H9 (cell line): ENCODE results near the gene KRT40. TPM values are rescaled to one million over a fixed set of nuclear protein-coding genes. Genes with fewer than 3 reads are reported as not detected.

ENCODE experiments used
- DNase-seq: peaks from one replicate; pipeline ENCODE4 v3.0.0-alpha.2; 2017
- H2AFZ ChIP-seq: one replicate; pipeline ENCODE4 v1.6.1; 2013; ENCODE audit warnings: mild to moderate bottlenecking, low read length, control low read depth, moderate library complexity
- H2AK5ac ChIP-seq: 2 replicates; pipeline ENCODE4 v1.6.1; 2013; ENCODE audit warnings: low read length, control low read depth, mixed read lengths; ENCODE audit not compliant: insufficient read length
- H2BK120ac ChIP-seq: one replicate; pipeline ENCODE4 v1.6.1; 2013; ENCODE audit warnings: low read depth, mild to moderate bottlenecking, low read length, control low read depth, inconsistent platforms; ENCODE audit not compliant: poor library complexity, severe bottlenecking
- H2BK12ac ChIP-seq: 2 replicates; pipeline ENCODE4 v1.6.1; 2013; ENCODE audit warnings: low read length, control low read depth, mixed read lengths, low read depth; ENCODE audit not compliant: insufficient read length
- H2BK15ac ChIP-seq: 2 replicates; pipeline ENCODE4 v1.6.1; 2013; ENCODE audit warnings: low read depth, low read length, control low read depth
- H2BK20ac ChIP-seq: one replicate; pipeline ENCODE4 v1.6.1; 2013; ENCODE audit warnings: low read depth, mild to moderate bottlenecking, low read length, control low read depth, inconsistent platforms; ENCODE audit not compliant: poor library complexity, severe bottlenecking
- H2BK5ac ChIP-seq: 2 replicates; pipeline ENCODE4 v1.6.1; 2013; ENCODE audit warnings: low read length, control low read depth, mixed read lengths; ENCODE audit not compliant: insufficient read length
- H3K14ac ChIP-seq: 2 replicates; pipeline ENCODE4 v1.6.1; 2013; ENCODE audit warnings: low read length, control low read depth; ENCODE audit not compliant: insufficient read depth
- H3K18ac ChIP-seq: 2 replicates; pipeline ENCODE4 v1.6.1; 2013; ENCODE audit warnings: low read depth, mild to moderate bottlenecking, mixed read lengths, low read length, control low read depth; ENCODE audit not compliant: insufficient read length
- H3K23ac ChIP-seq: 2 replicates; pipeline ENCODE4 v1.6.1; 2013; ENCODE audit warnings: low read length, control low read depth, mixed read lengths, low read depth; ENCODE audit not compliant: insufficient read length
- H3K23me2 ChIP-seq: 2 replicates; pipeline ENCODE4 v1.6.1; 2013; ENCODE audit warnings: low read depth, mild to moderate bottlenecking, mixed read lengths, low read length, control low read depth; ENCODE audit not compliant: insufficient read length, poor library complexity, severe bottlenecking
- H3K27ac ChIP-seq: 2 replicates; pipeline ENCODE4 v1.5.1; 2013; ENCODE audit warnings: low read length, control low read depth, mixed read lengths, low read depth; ENCODE audit not compliant: insufficient read length
- H3K27me3 ChIP-seq: 2 replicates; pipeline ENCODE4 v1.6.1; 2013; ENCODE audit warnings: low read length, control low read depth, inconsistent platforms; ENCODE audit not compliant: insufficient read depth
- H3K4ac ChIP-seq: 2 replicates; pipeline ENCODE4 v1.6.1; 2013; ENCODE audit warnings: low read depth, mild to moderate bottlenecking, control low read depth, inconsistent platforms, low read length, moderate library complexity
- H3K4me1 ChIP-seq: 2 replicates; pipeline ENCODE4 v1.6.1; 2013; ENCODE audit warnings: low read length, control low read depth, inconsistent platforms; ENCODE audit not compliant: insufficient read depth
- H3K4me2 ChIP-seq: 2 replicates; pipeline ENCODE4 v1.6.1; 2013; ENCODE audit warnings: low read length, control low read depth, mixed read lengths; ENCODE audit not compliant: insufficient read length, insufficient read depth
- H3K56ac ChIP-seq: 2 replicates; pipeline ENCODE4 v1.6.1; 2013; ENCODE audit warnings: low read depth, mild to moderate bottlenecking, mixed read lengths, low read length, control low read depth; ENCODE audit not compliant: insufficient read length
- H3K79me1 ChIP-seq: 2 replicates; pipeline ENCODE4 v1.6.1; 2013; ENCODE audit warnings: low read depth, mild to moderate bottlenecking, moderate library complexity, low read length, control low read depth, inconsistent platforms; ENCODE audit not compliant: insufficient read depth, poor library complexity, severe bottlenecking
- H3K79me2 ChIP-seq: 2 replicates; pipeline ENCODE4 v1.6.1; 2013; ENCODE audit warnings: low read length, control low read depth, inconsistent platforms; ENCODE audit not compliant: insufficient read depth
- H3K9ac ChIP-seq: 2 replicates; pipeline ENCODE4 v1.6.1; 2013; ENCODE audit warnings: low read length, control low read depth, mixed read lengths; ENCODE audit not compliant: insufficient read length; ENCODE audit errors: extremely low read depth
- H3K9me3 ChIP-seq: one replicate; pipeline ENCODE4 v1.6.1; 2013; ENCODE audit warnings: low read depth, low read length, inconsistent platforms; ENCODE audit not compliant: control insufficient read depth
- H3T11ph ChIP-seq: one replicate; pipeline ENCODE4 v1.6.1; 2013; ENCODE audit warnings: mild to moderate bottlenecking, low read length, control low read depth, inconsistent platforms
- H4K20me1 ChIP-seq: one replicate; pipeline ENCODE4 v1.6.1; 2013; ENCODE audit not compliant: control insufficient read depth, insufficient read length, insufficient read depth
- H4K5ac ChIP-seq: 2 replicates; pipeline ENCODE4 v1.6.1; 2013; ENCODE audit warnings: low read depth, mild to moderate bottlenecking, mixed read lengths, low read length, control low read depth; ENCODE audit not compliant: insufficient read length
- H4K8ac ChIP-seq: replicated peaks from 2 replicates; pipeline ENCODE4 v1.6.1; 2013; ENCODE audit warnings: low read length, control low read depth, mixed read lengths, low read depth; ENCODE audit not compliant: insufficient read length
- H4K91ac ChIP-seq: 2 replicates; pipeline ENCODE4 v1.6.1; 2013; ENCODE audit warnings: low read depth, mild to moderate bottlenecking, moderate library complexity, mixed read lengths, low read length, control low read depth; ENCODE audit not compliant: insufficient read length
- H3K27ac Mint-ChIP-seq, 3 experiments: 2 replicates in 2 of 3; 3 replicates in 1 of 3; pipeline ENCODE4 v1.8.0; 2020 to 2021; ENCODE audit warnings: mixed read lengths in 3 of 3, mild to moderate bottlenecking in 1 of 3, moderate library complexity in 1 of 3
- H3K27me3 Mint-ChIP-seq: 2 replicates; pipeline ENCODE4 v1.8.0; 2021; ENCODE audit warnings: low read depth, mild to moderate bottlenecking, moderate library complexity, mixed read lengths
- H3K36me3 Mint-ChIP-seq, 3 experiments: 2 replicates in 2 of 3; 3 replicates in 1 of 3; pipeline ENCODE4 v1.8.0; 2020 to 2021; ENCODE audit warnings: low read depth in 3 of 3, mixed read lengths in 3 of 3; ENCODE audit not compliant: insufficient read depth in 1 of 3
- H3K4me1 Mint-ChIP-seq, 2 experiments: 2 replicates each; pipeline ENCODE4 v1.8.0; 2020; ENCODE audit warnings: mixed read lengths in 2 of 2
- H3K4me3 Mint-ChIP-seq, 2 experiments: 2 replicates in 1 of 2; 3 replicates in 1 of 2; pipeline ENCODE4 v1.8.0; 2020 to 2021; ENCODE audit warnings: mild to moderate bottlenecking in 2 of 2, mixed read lengths in 2 of 2, moderate library complexity in 1 of 2
- H3K9me3 Mint-ChIP-seq, 2 experiments: 2 replicates in 1 of 2; 3 replicates in 1 of 2; pipeline ENCODE4 v1.8.0; 2020; ENCODE audit warnings: mild to moderate bottlenecking in 2 of 2, mixed read lengths in 2 of 2, moderate library complexity in 1 of 2
- WGBS: extraction: QIAGEN DNeasy Blood & Tissue Kit; methylation state at CpG from one replicate; pipeline ENCODE4 v1.1.7; 2013; ENCODE audit warnings: missing lambda C conversion rate, low lambda C conversion rate, mixed read lengths; ENCODE audit not compliant: insufficient read length; ENCODE audit errors: extremely low coverage; 5-methylcytosine and 5-hydroxymethylcytosine counted together
- total RNA-seq: library from RNA; stranded (reverse); gene quantifications from 2 replicates; pipeline ENCODE4 v1.2.1, GENCODE V29; 2021
- TF ChIP-seq, protein P1 (sequence below): fragments of 200-600 bp; sonication (generic); conservative IDR thresholded peaks from 3 replicates; pipeline ENCODE4 v1.8.0; 2021; ENCODE audit warnings: antibody characterized with exemption, mild to moderate bottlenecking

The KRT40 gene
- total RNA-seq, 1 experiment from 2014 or later = not detected

DNA sequence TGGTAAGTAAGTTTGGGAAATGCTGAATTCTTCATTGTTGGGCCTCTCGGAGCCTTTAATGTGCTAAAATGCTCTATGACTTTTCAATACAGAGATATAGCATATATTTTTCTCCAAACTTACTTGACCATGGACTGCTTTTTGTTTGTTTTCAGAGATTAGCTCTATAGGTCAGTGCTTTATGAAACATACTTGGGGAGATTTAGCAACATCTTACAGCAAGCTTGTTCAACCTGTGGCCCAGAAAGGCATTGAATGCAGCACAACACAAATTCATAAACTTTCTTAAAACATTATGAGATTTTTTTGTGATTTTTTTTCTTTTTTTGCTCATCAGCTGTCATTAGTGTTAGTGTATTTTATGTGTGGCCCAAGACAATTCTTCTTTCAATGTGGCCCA lies 25.8 kb upstream of the KRT40 start:
- Mint-ChIP-seq H3K27ac (no peak overlapping the region), H3K36me3 (no peaks in the 10 kb centered on the region), H3K4me1 (peaks cover 17 to 19% of the 10 kb centered on the region in 2 experiments), H3K4me3 (no peak overlapping the region), H3K27me3 (no peaks in the 10 kb centered on the region), H3K9me3 (no peaks in the 10 kb centered on the region)
- Histone ChIP-seq H2BK15ac (no peak overlapping the region), H3K4ac (no peak overlapping the region), H2BK20ac (no peak overlapping the region), H2AFZ (no peak overlapping the region), H3K27me3 (no peaks in the 10 kb centered on the region), H3K14ac (no peak overlapping the region), H3K27ac (no peak overlapping the region), H2BK5ac (no peak overlapping the region), H4K8ac (no peak overlapping the region), H3K9me3 (no peaks in the 10 kb centered on the region), H4K91ac (no peak overlapping the region), H4K20me1 (no peaks in the 10 kb centered on the region), H2AK5ac (no peak overlapping the region), H3K4me1 (no peaks in the 10 kb centered on the region; the same call in 1 of the 2 replicates), H4K5ac (no peak overlapping the region), H3K18ac (no peak overlapping the region), H3K23me2 (no peaks in the 10 kb centered on the region), H3K79me2 (no peaks in the 10 kb centered on the region), H2BK12ac (no peak overlapping the region), H3K4me2 (no peak overlapping the region), H3K79me1 (no peaks in the 10 kb centered on the region), H2BK120ac (no peak overlapping the region), H3T11ph (no peak overlapping the region), H3K23ac (no peak overlapping the region), H3K9ac (no peak overlapping the region), H3K56ac (no peak overlapping the region)
- WGBS = no CpG with 5 or more reads among the region's 1 CpG
- TF ChIP-seq, protein P1, sequence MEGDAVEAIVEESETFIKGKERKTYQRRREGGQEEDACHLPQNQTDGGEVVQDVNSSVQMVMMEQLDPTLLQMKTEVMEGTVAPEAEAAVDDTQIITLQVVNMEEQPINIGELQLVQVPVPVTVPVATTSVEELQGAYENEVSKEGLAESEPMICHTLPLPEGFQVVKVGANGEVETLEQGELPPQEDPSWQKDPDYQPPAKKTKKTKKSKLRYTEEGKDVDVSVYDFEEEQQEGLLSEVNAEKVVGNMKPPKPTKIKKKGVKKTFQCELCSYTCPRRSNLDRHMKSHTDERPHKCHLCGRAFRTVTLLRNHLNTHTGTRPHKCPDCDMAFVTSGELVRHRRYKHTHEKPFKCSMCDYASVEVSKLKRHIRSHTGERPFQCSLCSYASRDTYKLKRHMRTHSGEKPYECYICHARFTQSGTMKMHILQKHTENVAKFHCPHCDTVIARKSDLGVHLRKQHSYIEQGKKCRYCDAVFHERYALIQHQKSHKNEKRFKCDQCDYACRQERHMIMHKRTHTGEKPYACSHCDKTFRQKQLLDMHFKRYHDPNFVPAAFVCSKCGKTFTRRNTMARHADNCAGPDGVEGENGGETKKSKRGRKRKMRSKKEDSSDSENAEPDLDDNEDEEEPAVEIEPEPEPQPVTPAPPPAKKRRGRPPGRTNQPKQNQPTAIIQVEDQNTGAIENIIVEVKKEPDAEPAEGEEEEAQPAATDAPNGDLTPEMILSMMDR = no peak
- DNase-seq = no peak
